Erythroblast (primary cell): ENCODE measurements around the gene CCNY.

Experiments used
- GATA1 ChIP-seq: IDR thresholded peaks from 2 replicates; pipeline ENCODE4 v1.6.1; 2011; ENCODE audit warnings: low read depth, mild to moderate bottlenecking, control low read depth, low read length, moderate library complexity
- POLR2A ChIP-seq: IDR thresholded peaks from 2 replicates; pipeline ENCODE4 v1.6.1; 2011; ENCODE audit warnings: mild to moderate bottlenecking, low read length

- TF ChIP-seq POLR2A, result no peak
- no peak for TF ChIP-seq GATA1
Observed at GRCh38 chr10:35481413-35481812, 145.1 kb downstream of the CCNY start.
